Tibial artery (tissue), 4 donors: Measurements from ENCODE around the gene EPOP.

Experiments used
- DNase-seq, 2 donors: peaks; one replicate each; pipeline ENCODE4 v3.0.0-alpha.2; 2019
- H3K27ac ChIP-seq, 2 donors: fragments of 200-600 bp; sonication (generic) in 1 of 2; 1 replicate in 1 of 2; 2 replicates in 1 of 2; pipeline ENCODE4 v1.5.1; 2018 to 2019; ENCODE audit warnings: mild to moderate bottlenecking in 1 of 2
- H3K27me3 ChIP-seq, 2 donors: fragments of 200-600 bp; sonication (generic) in 1 of 2; one replicate each; pipeline versions ENCODE4 v1.5.1 to v1.6.0; 2016 to 2019
- H3K36me3 ChIP-seq, 3 donors: fragments of 200-600 bp; sonication (generic) in 2 of 3; one replicate each; pipeline ENCODE4 v1.5.1; 2016 to 2019; ENCODE audit warnings: mild to moderate bottlenecking in 2 of 3
- H3K4me1 ChIP-seq, 4 donors: fragments of 200-600 bp; sonication (generic) in 2 of 4; 1 replicate in 3 of 4; 2 replicates in 1 of 4; pipeline ENCODE4 v1.5.1; 2016 to 2019
- H3K4me3 ChIP-seq, 2 donors: fragments of 200-600 bp; sonication (generic) in 1 of 2; 1 replicate in 1 of 2; 2 replicates in 1 of 2; pipeline ENCODE4 v1.5.1; 2018 to 2019; ENCODE audit warnings: mild to moderate bottlenecking in 2 of 2
- H3K9me3 ChIP-seq, 3 donors: fragments of 200-600 bp; sonication (generic) in 1 of 3; one replicate each; pipeline ENCODE4 v1.5.1; 2016 to 2019
- CTCF ChIP-seq, 2 experiments: fragments of 200-600 bp in 1 of 2; fragments of 450-650 bp in 1 of 2; IDR thresholded peaks; one replicate each; pipeline ENCODE4 v1.5.1; 2017 to 2019; ENCODE audit warnings: antibody characterized with exemption in 2 of 2, mild to moderate bottlenecking in 1 of 2, moderate library complexity in 1 of 2
- intact Hi-C: fragments of 100-400 bp; cut with DNase I; formaldehyde crosslinking; loops from one replicate; pipeline ENCODE4 v1.15.0; 2023; ENCODE audit warnings: low total_unique reads

The EPOP gene

GRCh38 chr17:38669520-38669919, 5.2 kb downstream of the EPOP start:
- no peak for TF ChIP-seq CTCF (IDR thresholded peaks at IDR 0.05)
- Histone ChIP-seq H3K9me3 (no peaks in the 10 kb centered on the region), H3K4me3 (no peak overlapping the region), H3K27ac (no peak overlapping the region), H3K4me1 (peaks cover 0 to 15% (median 14%) of the 10 kb centered on the region in 4 donors), H3K27me3 (peaks cover 7 to 73% of the 10 kb centered on the region in 2 donors), H3K36me3 (no peaks in the 10 kb centered on the region)
- intact Hi-C loops: loop anchor here (5.0 kb wide), 1 partner anchor 112 kb away; no protein-coding TSS in a partner anchor
- DNase-seq: no peak

- Histone ChIP-seq H3K36me3 (no peaks in the 10 kb centered on the region), H3K4me3 (no peak overlapping the region), H3K27me3 (peaks cover 4 to 68% of the 10 kb centered on the region in 2 donors), H3K4me1 (no peaks in the 10 kb centered on the region), H3K9me3 (no peaks in the 10 kb centered on the region), H3K27ac (no peak overlapping the region)
- intact Hi-C loops: loop anchor here (5.0 kb wide), 1 partner anchor 110 kb away; no protein-coding TSS in a partner anchor
- TF ChIP-seq CTCF (IDR thresholded peaks at IDR 0.05): no peak
- no peak for DNase-seq
Observed at GRCh38 chr17:38667787-38668122, 7.0 kb downstream of the EPOP start.

GRCh38 chr17:38667099-38667786, 7.5 kb downstream of the EPOP start:
- Histone ChIP-seq H3K36me3 (no peaks in the 10 kb centered on the region), H3K9me3 (no peaks in the 10 kb centered on the region), H3K27me3 (peaks cover 3 to 63% of the 10 kb centered on the region in 2 donors), H3K27ac (no peak overlapping the region), H3K4me3 (no peak overlapping the region), H3K4me1 (no peaks in the 10 kb centered on the region)
- TF ChIP-seq CTCF (IDR thresholded peaks at IDR 0.05): peak; percentile 97 to 99
- peak in 1 of 2 donors; percentile 55 for DNase-seq
- intact Hi-C loops: loop anchor here (5.0 kb wide), 1 partner anchor 110 kb away; no protein-coding TSS in a partner anchor

DNA sequence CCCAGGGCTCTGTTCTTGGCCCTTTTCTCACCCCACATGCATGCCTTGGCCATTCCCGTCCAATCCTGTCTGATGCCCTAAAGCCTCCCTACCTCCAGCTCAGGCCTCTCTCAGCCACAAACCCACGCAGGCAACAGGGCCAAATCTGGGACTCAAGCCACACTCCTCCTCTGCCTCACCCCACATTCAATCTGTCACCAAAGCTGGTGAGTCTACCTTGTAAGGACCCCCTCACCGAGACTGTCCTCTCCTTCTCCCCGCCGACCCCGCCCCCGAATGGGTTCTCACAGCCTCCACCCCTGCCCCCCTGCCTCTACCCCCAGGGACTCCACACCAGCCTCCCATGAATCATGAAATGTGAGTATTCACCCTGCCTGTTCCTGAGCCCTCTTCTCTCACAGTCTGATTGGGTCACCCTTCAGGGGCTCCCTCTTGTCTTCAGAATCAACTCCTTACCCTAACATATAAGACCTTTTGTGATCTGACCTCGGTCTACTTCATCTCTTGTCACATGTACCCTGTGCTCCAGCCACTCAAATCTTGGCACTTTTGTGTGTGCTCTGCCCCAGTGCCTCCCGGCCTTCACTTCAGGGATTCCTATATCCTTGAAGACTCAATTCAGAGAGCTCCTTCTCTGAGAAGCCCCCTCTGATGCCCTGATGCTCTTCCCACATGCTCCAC, 10.7 kb downstream of the EPOP start:
- Histone ChIP-seq H3K4me1 (peaks cover 0 to 2% (median 0%) of the 10 kb centered on the region in 4 donors), H3K27ac (no peak overlapping the region), H3K27me3 (peaks cover 0 to 44% of the 10 kb centered on the region in 2 donors), H3K9me3 (no peaks in the 10 kb centered on the region), H3K36me3 (no peaks in the 10 kb centered on the region), H3K4me3 (no peak overlapping the region)
- TF ChIP-seq CTCF (IDR thresholded peaks at IDR 0.05): no peak
- no peak for DNase-seq
- intact Hi-C loops: no loop called here

- Histone ChIP-seq H3K9me3 (no peaks in the 10 kb centered on the region), H3K27me3 (peaks cover 0 to 47% of the 10 kb centered on the region in 2 donors), H3K4me3 (no peak overlapping the region), H3K27ac (no peak overlapping the region), H3K4me1 (peaks cover 0 to 8% (median 0%) of the 10 kb centered on the region in 4 donors), H3K36me3 (no peaks in the 10 kb centered on the region)
- no peak for DNase-seq
- intact Hi-C loops: no loop called here
- peak; percentile 26 to 31 for TF ChIP-seq CTCF (IDR thresholded peaks at IDR 0.05)
Observed at GRCh38 chr17:38663125-38663751, 11.5 kb downstream of the EPOP start.
